ENCODE measurements around the gene B4GALT1. TPM values are rescaled to one million over a fixed set of nuclear protein-coding genes. Genes with fewer than 3 reads are reported as not detected.

Gene B4GALT1
- total and polyA plus RNA-seq, 2 experiments from 2014 or later = 74.3 to 140 TPM

DNA sequence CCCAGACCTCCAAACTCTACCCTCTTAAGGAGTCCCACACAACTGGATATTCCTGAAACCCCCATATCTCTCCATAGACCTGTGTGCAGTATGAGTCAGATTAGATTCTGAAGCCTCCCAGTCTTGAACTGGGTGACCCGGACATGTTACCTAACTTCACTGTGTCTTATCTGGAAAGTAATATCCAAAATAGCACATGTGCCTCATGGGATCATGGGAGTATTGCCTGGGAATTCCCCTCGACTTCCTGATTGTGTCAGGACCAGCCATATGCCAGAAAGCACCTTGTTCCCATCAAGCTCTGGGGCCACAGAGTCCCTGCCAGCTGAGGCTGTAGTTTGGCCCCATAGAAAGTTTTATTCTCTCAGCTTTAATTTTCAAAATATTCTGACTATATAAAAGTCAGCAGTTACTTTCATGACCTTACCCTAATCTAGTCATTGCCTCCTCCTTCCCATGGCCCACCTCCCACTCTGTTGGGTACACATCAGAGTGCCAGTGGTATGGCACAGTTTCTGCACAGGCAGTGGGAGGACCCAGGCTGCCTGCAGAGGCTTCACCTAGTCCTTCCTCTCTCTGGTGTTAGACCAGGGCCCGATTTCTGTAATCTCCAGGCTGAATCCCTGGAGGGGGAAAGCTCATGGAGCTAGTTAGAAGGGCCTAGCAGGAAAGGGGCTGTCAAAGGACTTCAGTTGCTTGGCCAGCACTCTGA is 19.5 kb upstream of the B4GALT1 start:
- H3K4me3 ChIP-seq = no peak overlapping the region
- TF ChIP-seq EZH2phosphoT487 (IDR thresholded peaks at IDR 0.05; ENCODE audit: insufficient read depth, low read depth) (no peak), EZH2 (IDR thresholded peaks at IDR 0.05; ENCODE audit: insufficient read depth, poor library complexity, severe bottlenecking) (no peak)
- H3K9ac ChIP-seq = peak overlapping the region; percentile 45; the same call in 1 of the 2 replicates
- peak overlapping the region; percentile 28 for H3K4me2 ChIP-seq (ENCODE audit: unreplicated experiment)
- in situ Hi-C loops (cut with MboI) = no loop called here
- no peaks in the 10 kb centered on the region for H3K27me3 ChIP-seq (replicated peaks; ENCODE audit: insufficient read depth)
- 42% methylated on average over 3 of the region's 3 CpGs for WGBS, 2 experiments (ENCODE audit: low coverage in 1 of 2, low lambda C conversion rate in 2 of 2, missing lambda C conversion rate in 2 of 2)
- H3K36me3 ChIP-seq (ENCODE audit: low read depth) = no peaks in the 10 kb centered on the region
- H3K79me2 ChIP-seq (ENCODE audit: insufficient read depth) = no peaks in the 10 kb centered on the region
- H3K4me1 ChIP-seq (ENCODE audit: insufficient read depth) = peaks cover 37% of the 10 kb centered on the region
- peak; percentile 34 for DNase-seq
- no peaks in the 10 kb centered on the region for H3K9me2 ChIP-seq (ENCODE audit: insufficient read depth)
- peaks cover 24% of the 10 kb centered on the region for H3F3A ChIP-seq (ENCODE audit: insufficient read depth)
- H3K9me3 ChIP-seq (ENCODE audit: low read depth) = no peaks in the 10 kb centered on the region
- peak overlapping the region; percentile 59; the same call in 1 of the 2 replicates for H2AFZ ChIP-seq
- H3K27ac ChIP-seq = peak overlapping the region; percentile 62
- no peaks in the 10 kb centered on the region for H4K20me1 ChIP-seq (ENCODE audit: insufficient read depth)

DNA sequence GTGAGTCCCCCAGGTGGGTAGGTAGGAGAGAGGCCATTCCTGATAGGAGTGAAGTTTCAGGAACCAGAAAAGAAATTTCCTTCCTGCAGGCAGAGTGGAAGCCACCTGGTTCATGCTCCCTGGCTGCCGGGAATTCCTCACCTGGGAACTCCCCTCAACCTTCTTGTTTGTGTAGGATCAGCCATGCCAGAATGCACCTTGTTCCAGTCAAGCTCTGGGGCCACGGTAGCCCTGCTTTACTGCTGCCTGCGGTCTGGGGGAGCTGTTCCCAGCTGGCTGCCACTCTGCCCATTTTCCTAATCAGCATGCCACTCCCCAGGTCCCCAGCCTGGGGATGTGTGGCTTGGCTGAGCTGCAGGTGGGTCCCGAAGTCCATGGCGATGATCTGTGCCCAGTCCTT is 18.7 kb upstream of the B4GALT1 start:
- Histone ChIP-seq H4K20me1 (ENCODE audit: insufficient read depth) (no peaks in the 10 kb centered on the region), H3K9me2 (ENCODE audit: insufficient read depth) (no peaks in the 10 kb centered on the region), H3K4me1 (ENCODE audit: insufficient read depth) (peaks cover 44% of the 10 kb centered on the region), H3K4me2 (ENCODE audit: unreplicated experiment) (no peak overlapping the region), H3K9me3 (ENCODE audit: low read depth) (no peaks in the 10 kb centered on the region), H2AFZ (no peak overlapping the region), H3K9ac (no peak overlapping the region), H3K79me2 (ENCODE audit: insufficient read depth) (no peaks in the 10 kb centered on the region), H3K4me3 (no peak overlapping the region), H3K27me3 (replicated peaks; ENCODE audit: insufficient read depth) (no peaks in the 10 kb centered on the region), H3F3A (ENCODE audit: insufficient read depth) (peaks cover 30% of the 10 kb centered on the region), H3K36me3 (ENCODE audit: low read depth) (no peaks in the 10 kb centered on the region), H3K27ac (no peak overlapping the region)
- DNase-seq = no peak
- in situ Hi-C loops (cut with MboI) = no loop called here
- 88 to 89% methylated on average over 5 of the region's 5 CpGs for WGBS, 2 experiments (ENCODE audit: low coverage in 1 of 2, low lambda C conversion rate in 2 of 2, missing lambda C conversion rate in 2 of 2)
- no peak for TF ChIP-seq EZH2 (IDR thresholded peaks at IDR 0.05; ENCODE audit: insufficient read depth, poor library complexity, severe bottlenecking)
- no peak for TF ChIP-seq EZH2phosphoT487 (IDR thresholded peaks at IDR 0.05; ENCODE audit: insufficient read depth, low read depth)

DNA sequence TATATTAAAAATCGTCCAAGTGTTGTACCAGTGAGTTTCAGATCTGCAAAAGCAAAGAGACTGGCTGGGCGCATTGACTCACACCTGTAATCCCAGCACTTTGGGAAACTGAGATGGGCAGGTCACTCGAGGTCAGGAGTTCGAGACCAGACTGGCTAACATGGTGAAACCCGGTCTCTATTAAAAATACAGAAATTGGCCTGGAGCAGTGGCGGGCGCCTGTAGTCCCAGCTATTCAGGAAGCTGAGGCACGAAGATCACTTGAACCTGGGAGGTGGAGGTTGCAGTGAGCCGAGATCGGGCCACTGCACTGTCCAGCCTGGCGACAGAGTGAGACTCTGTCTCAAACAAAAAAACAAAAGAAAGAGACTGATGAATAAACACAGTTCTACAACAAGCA is 18.3 kb upstream of the B4GALT1 start:
- peak overlapping the region; percentile 41 for H3K4me2 ChIP-seq (ENCODE audit: unreplicated experiment)
- TF ChIP-seq EZH2phosphoT487 (IDR thresholded peaks at IDR 0.05; ENCODE audit: insufficient read depth, low read depth) (no peak), EZH2 (IDR thresholded peaks at IDR 0.05; ENCODE audit: insufficient read depth, poor library complexity, severe bottlenecking) (no peak)
- no peaks in the 10 kb centered on the region for H3K36me3 ChIP-seq (ENCODE audit: low read depth)
- H4K20me1 ChIP-seq (ENCODE audit: insufficient read depth) = no peaks in the 10 kb centered on the region
- no peak overlapping the region for H3K9ac ChIP-seq
- 77 to 79% methylated on average over 11 of the region's 11 CpGs for WGBS, 2 experiments (ENCODE audit: low coverage in 1 of 2, low lambda C conversion rate in 2 of 2, missing lambda C conversion rate in 2 of 2)
- H3K27me3 ChIP-seq (replicated peaks; ENCODE audit: insufficient read depth) = no peaks in the 10 kb centered on the region
- no peak overlapping the region for H3K4me3 ChIP-seq
- peaks cover 35% of the 10 kb centered on the region for H3F3A ChIP-seq (ENCODE audit: insufficient read depth)
- no peaks in the 10 kb centered on the region for H3K9me3 ChIP-seq (ENCODE audit: low read depth)
- no peaks in the 10 kb centered on the region for H3K9me2 ChIP-seq (ENCODE audit: insufficient read depth)
- H3K4me1 ChIP-seq (ENCODE audit: insufficient read depth) = peaks cover 49% of the 10 kb centered on the region
- H3K79me2 ChIP-seq (ENCODE audit: insufficient read depth) = no peaks in the 10 kb centered on the region
- H2AFZ ChIP-seq = peak overlapping the region; percentile 53; the same call in 1 of the 2 replicates
- H3K27ac ChIP-seq = 0 out of 2 replicates have a peak overlapping the region, but pooled peaks have one; percentile 20
- DNase-seq = no peak
- in situ Hi-C loops (cut with MboI) = no loop called here

DNA sequence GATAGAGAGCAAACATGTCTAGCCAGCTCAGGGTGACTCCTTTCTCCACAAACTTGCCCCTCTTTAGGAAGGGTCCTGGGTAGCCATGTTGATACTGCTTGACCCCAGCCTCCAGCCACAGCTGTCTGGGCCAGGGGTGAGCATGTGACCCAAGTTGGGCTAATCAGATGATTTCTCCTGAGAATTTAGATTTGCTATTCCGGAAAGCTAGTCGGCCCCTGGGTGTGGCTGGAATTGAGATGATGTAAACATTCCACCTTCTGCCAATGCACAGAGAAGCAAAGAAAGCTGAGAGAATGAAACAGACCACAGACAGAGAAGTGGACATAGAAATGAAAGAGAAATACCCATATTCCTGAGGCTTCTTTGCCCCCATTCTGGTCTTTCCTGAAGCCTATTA is 17.8 kb upstream of the B4GALT1 start:
- H3K4me3 ChIP-seq = no peak overlapping the region
- 11 to 15% methylated on average over 2 of the region's 2 CpGs for WGBS, 2 experiments (ENCODE audit: low coverage in 1 of 2, low lambda C conversion rate in 2 of 2, missing lambda C conversion rate in 2 of 2)
- peak overlapping the region; percentile 53 for H2AFZ ChIP-seq

More for the DNA sequence above, 17.8 kb upstream of the B4GALT1 start:
- H3K79me2 ChIP-seq (ENCODE audit: insufficient read depth) = no peaks in the 10 kb centered on the region
- H3K9me2 ChIP-seq (ENCODE audit: insufficient read depth) = no peaks in the 10 kb centered on the region
- no peak for TF ChIP-seq EZH2phosphoT487 (IDR thresholded peaks at IDR 0.05; ENCODE audit: insufficient read depth, low read depth)
- TF ChIP-seq EZH2 (IDR thresholded peaks at IDR 0.05; ENCODE audit: insufficient read depth, poor library complexity, severe bottlenecking) = no peak
- H3K4me1 ChIP-seq (ENCODE audit: insufficient read depth) = peaks cover 53% of the 10 kb centered on the region
- no peaks in the 10 kb centered on the region for H4K20me1 ChIP-seq (ENCODE audit: insufficient read depth)
- no peaks in the 10 kb centered on the region for H3K36me3 ChIP-seq (ENCODE audit: low read depth)
- no peaks in the 10 kb centered on the region for H3K9me3 ChIP-seq (ENCODE audit: low read depth)
- DNase-seq = peak; percentile 64
- in situ Hi-C loops (cut with MboI) = no loop called here
- peak overlapping the region; percentile 20; the same call in 1 of the 2 replicates for H3K27ac ChIP-seq
- H3K27me3 ChIP-seq (replicated peaks; ENCODE audit: insufficient read depth) = no peaks in the 10 kb centered on the region
- no peak overlapping the region for H3K9ac ChIP-seq
- H3F3A ChIP-seq (ENCODE audit: insufficient read depth) = peaks cover 39% of the 10 kb centered on the region
- peak overlapping the region; percentile 41 for H3K4me2 ChIP-seq (ENCODE audit: unreplicated experiment)
